Keratinocyte (primary cell): Measurements from ENCODE around the gene PDHA1.

Experiments
- CTCF ChIP-seq, 3 experiments: IDR thresholded peaks in 1 of 3; conservative IDR thresholded peaks in 1 of 3; optimal IDR thresholded peaks in 1 of 3; 2 replicates in 2 of 3; 3 replicates in 1 of 3; pipeline versions ENCODE3 to v1.5.1; 2011; ENCODE audit warnings: low read length in 3 of 3, mild to moderate bottlenecking in 3 of 3, moderate library complexity in 2 of 3, control low read depth in 1 of 3, inconsistent platforms in 1 of 3; ENCODE audit not compliant: insufficient read depth in 2 of 3; ENCODE audit errors: extremely low read depth in 1 of 3
- EZH2 ChIP-seq: IDR thresholded peaks from one replicate; pipeline ENCODE4 v1.6.1; 2012; ENCODE audit warnings: inconsistent platforms, mild to moderate bottlenecking, low read length, moderate library complexity

- TF ChIP-seq CTCF (optimal IDR thresholded peaks at IDR 0.05 in 1 of 3, IDR thresholded peaks at IDR 0.05 in 1 of 3, conservative IDR thresholded peaks at IDR 0.05 in 1 of 3; ENCODE audit: extremely low read depth in 1 of 3, insufficient read depth in 2 of 3, low read length in 3 of 3) (no peak), EZH2 (no peak)
Observed at GRCh38 chrX:19361701-19362100, 18.0 kb downstream of the PDHA1 start.
